NCI-H2227 (cell line): Measurements from ENCODE around the gene LTBP2.
"Not testable (repeated sequence)": the region's sequence is repeated elsewhere in the genome, so short reads cannot be mapped to it uniquely, and the experiment has no call there.

Experiments
- DNase-seq: peaks from one replicate; lab custom pipeline; 2025; ENCODE audit not compliant: unreplicated experiment; lab: John Stamatoyannopoulos, UW

LTBP2 gene

DNA sequence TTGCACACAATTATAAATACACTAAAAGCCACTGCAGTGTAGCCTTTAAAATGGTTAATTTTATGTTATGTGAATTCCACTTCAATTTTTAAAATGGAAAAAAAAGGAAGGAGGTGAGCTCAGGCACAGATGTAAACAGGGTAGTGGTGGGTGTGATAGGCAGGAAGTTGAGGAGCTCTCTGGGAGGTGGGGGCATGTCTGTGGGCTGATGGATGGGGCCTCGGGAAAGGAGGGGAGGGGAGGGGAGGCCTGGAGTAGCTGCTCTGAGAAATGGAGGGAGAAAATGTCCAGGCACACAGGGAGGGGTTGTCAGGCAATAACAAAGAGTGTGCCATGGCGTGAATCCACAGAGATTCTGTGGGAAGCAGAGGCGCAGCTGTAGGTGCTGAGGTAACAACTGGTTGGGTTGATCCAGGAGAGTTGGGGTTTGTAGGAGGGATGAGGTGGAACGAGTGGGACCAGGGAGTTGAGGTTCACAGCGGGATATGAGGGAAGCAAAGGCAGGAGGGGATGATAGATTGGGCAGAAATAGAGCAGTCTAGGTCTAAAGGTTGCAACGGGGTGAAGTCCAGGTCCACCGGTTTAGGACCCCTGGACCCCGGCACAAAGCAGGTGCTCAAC is 57.2 kb downstream of the LTBP2 start:
- DNase-seq, result no peak

DNA sequence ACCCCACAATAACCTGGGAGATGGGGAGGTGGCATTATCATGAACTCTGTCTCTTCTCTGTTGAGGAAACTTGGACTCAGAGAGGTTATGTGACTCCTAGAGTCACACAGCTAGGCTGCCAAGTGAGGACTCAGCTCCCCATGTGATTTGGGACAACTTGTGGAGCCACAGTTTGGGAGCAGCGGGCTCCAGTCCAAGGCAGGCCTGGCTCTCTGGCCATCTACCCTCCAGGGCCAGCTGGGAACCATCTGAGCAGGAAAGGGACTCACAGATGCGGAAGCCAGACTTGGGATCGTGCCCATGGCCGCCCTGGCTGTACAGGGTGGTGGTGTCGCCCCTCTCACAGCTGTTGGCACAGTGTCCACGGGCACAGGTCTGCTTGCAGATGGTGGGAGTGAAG is 59.4 kb downstream of the LTBP2 start:
- DNase-seq, result no peak

DNA sequence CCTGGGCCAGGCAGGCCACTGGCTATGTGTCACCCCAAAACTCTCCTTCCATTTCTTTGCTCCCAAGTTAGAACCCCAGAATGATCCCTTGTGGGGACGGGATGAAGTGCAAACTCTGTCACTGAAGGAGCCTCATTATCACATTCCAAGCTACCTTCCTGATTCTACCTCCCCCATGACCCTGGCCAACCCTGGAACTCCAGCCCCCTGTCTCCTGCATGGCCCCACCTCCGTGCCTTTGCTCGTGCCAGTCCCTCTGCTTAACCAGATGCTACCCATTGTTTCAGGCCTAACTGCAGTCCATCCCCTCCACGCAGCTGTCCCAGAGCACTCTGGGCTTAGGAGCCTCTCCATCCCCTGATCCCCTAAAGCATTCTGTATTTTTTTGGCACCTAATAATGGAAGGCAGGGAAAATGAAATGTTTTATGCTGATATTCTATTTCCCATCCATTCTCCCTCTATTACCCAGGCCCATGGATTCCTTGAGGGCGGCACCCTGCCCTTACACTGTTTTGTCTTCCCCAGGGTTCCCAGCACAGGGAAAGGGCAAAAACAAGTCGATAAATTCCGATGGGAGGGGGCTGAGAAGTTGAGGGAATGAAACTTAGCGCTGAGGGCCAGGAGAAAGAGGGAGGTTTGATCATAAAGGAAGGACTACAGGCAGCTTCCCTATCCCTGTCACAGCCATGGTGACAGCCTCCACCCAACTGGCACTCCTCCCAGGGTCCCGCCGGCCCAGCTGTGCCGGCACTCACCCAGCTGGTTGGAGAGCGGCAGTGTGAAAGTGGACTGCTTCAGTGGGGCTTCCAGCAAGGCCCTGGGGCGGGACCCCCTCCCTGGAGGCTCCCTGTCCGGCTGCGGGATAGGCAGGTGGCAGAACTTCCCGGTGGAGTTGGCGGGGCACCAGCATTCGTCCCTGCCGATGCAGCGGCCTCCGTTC is 60.3 kb downstream of the LTBP2 start:
- DNase-seq, result no peak

DNA sequence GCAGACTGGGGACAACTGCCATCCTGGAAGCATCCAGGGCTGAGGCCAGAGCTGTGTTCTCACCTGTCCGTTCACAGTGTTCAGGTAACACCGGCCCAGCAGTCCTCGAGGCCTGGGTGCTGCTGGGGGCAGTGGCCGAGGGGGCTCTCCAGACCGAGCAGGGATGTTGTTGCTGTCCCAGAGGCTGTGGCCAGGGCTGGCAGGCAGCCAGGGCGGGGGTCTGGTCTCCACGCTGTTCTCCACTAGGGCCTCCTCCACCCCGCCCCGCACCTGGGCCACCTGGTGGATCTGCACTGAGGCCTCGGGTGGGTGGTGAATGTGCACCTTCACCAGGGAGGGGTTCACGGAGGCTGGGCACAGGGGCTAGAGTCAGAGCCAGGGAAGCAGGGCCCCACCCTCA is 61.0 kb downstream of the LTBP2 start:
- no peak for DNase-seq

DNA sequence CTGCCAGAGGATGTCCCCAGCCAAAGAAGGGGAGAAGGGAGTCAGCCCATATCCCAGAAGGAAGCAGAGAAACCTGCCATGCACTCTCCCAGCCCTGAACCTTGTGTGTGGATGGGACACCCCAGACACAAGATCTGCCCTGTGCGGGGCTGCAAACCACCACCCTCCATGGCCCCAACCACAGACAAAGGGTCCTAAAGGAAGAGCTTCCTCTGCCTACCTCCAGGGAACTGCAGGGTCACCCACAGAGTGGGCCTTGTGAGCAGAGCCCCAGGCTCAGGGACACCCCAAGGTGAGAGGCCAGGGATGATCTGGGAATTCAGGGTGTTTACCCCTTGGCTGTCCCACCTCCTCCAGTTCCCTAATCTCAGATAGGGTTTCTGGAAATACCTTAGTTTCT is 62.0 kb downstream of the LTBP2 start:
- DNase-seq, result no peak

DNA sequence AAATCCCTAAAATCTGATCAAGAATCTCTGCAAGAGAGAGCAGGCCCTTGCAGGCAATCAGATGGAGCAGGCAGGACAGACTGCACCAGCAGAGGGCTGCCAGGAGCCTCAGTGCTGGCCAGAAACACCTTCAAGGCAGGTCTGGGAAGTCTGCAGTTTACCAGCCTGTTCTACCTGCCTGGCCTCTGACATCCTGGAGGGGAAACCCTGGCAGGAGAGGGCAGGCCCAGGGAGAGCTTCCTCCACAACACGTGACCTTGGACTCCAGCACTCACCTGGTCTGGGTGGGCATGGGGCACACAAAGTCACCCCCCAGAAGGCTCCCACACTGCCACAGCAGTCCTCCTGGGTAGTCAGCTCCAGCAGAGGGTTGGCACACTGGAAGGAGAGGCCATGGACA is 62.4 kb downstream of the LTBP2 start:
- DNase-seq, result no peak

DNA sequence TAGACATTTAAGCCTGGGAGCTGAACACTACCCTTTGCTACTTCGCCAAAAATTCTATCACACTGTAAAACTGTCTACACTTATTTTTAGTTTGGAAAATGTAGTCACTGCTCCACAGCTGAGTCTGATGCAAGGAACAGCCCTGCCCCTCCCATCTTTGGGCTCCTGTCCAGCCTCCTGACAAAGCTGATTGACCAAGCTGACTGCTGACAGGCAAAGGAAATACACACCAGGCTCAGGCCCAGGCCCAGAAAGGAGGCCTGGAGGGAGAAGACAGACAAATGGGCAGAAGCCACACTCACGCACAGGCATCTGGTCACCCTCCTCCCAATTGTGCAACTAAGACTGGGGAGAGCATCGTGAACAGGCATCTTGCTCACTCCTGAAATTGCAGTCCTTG is 63.2 kb downstream of the LTBP2 start:
- DNase-seq, result no peak

DNA sequence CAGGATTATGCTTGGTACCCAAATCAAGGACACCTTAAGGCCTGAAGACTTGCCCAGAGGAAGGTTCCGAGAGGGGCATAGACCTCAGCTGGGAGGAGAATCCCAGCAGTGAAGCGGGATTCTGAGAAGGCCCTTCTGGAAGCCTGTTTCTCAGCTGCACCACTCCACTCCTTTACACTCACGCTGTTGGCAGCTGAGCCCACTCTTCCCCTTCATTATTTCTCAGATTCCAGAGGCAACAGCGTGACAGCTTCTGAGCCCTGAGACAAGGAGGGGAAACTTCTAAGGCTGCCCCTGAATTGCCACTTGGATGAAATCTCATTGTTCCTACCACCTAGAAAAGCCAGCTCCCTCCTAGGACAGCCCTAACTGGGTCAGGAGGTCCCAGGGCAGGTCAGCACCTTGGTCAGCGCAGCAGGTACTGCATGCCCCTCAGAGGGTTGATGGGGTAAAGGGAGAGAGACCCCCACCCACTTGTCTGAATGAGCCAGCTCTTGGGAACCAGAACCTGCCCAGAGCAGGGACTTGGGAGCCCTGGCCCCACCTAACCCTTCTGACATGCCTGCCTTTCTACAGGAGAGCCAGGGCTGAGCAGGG is 64.6 kb downstream of the LTBP2 start:
- DNase-seq, result no peak

DNA sequence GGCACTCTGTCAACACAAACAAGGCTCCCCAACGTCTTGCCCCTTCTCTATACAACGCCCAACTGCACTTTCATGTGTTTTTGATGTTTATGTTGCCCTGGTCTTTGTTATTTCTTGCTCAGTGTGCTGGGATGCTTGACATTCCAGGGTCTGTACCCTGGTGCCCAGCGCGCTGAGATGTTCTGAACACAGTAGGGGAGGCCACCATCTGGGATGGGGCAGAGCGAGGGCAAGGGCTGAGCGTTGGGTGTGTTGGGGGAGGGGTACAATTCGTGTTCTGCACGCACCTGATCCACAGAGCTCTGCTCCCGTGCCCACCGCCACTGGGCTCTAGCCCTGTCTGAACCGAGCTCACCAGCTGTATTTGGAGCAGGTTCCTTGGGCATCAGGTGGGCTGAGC is 65.6 kb downstream of the LTBP2 start:
- no peak for DNase-seq

DNA sequence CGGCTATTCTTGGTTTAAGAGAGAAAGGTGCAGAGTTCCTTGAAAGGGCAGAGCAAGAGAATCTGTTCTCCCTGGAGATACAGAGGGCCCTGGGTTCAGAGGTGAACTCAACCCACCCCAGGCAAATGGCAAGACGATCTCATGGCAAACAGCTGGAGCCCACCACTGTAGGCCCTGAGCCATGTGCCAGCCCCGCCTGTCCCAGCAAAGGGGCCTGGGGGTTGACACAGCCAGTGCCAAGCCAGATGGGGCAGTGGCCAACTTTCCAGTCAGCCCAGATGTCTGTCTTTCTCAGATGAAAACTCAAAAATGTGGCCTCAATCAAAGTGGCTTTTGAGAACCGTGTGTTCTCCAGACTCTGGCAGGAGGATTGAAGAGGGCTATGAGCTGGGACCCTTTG is 66.7 kb downstream of the LTBP2 start:
- no peak for DNase-seq

DNA sequence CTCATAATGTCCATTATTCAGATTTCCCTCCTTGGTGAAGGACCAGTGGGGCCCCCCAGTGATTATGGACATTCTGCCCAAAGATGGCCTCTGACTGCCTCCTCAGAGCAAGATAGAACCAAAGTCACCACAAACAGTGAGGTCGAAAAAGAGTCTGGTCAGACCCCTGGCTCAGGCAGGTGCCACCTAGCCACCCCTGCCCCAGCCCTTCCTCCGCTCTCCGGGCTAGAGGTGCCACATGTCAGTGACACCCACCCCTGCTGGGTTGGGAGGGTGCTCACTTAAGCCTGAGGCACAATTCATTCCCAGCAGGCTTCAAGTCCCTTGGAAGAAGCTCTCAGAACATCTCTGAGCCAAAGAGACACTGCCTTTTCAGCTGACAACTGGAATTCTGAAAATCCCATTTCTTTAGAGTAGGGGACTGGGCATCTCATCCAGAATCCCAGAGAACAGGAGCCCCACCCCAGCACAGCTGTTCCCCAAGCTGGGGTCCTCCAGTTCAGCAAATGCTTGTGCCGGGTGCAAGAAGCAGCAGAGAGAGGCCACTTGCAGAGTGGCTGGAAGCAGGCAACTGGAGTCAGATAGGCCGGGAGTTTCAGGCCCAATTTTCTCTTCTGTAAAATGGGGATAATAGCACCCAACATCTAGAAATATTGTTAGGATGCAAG is 68.1 kb downstream of the LTBP2 start:
- no peak for DNase-seq

DNA sequence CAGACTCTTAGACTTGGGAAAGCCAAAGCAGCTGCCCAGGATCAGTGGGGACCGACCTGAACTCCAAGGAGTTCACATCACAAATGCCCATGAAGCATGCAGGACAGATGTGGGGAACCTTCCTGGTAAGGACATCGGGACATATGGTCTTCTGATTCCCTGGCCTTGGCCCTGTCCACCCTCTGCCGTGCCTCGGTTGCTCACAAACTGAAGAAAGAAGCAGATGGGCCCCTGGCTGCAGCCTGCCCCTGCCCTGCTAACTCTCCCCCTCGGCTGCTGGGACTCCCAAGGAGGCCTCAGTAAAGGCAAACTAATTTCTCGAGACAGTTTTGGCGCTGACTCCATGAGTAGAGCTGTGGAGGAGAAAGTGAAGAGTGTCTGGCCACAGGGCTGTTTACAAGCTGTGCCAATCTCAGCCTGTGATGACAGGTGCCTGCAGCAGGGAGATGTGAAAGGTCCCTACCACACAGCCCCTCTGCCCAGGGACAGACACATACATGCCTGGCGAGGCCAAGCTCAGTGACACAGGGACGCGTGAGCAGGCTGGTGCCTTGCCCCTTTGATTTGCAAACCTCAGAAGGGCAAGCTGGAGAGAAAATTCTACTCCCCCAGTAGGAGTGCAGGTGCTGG is 69.9 kb downstream of the LTBP2 start:
- no peak for DNase-seq

DNA sequence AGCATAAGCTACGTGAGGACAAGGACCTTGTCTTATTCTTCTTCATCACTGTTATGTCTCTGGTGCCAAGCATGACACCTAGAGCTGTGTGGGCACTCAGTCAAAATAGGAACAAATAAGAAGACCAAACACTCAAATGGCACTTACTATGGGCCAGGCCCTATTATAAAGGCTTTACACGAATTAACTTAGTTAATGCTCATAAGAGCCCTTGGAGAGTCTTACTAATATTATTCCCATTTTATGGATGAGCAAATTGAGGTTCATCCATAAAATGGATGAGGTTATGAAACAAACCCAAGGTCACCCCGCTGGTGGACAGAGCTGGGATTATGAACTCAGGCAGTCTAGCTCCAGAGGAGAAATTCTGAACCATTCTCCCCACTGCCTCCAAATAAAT is 70.8 kb downstream of the LTBP2 start:
- DNase-seq, result no peak

DNA sequence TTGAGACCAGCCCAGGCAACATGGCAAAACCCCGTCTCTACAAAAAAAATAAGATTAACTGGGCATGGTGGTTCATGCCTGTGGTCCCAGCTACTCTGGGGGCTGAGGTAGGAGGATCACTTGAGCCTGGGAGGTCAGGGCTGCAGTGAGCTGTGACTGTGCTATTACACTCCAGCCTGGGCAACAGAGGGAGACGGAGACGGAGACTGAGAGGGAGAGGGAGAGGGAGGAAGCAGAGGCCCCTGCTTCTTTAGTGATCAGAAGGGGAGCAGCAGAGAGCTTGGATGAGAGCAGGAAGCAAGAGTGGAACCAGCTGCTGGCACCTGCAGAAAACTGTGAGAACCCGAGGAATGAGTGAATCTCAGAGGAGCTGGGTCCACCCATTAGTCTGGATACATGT is 72.5 kb downstream of the LTBP2 start:
- no peak for DNase-seq

DNA sequence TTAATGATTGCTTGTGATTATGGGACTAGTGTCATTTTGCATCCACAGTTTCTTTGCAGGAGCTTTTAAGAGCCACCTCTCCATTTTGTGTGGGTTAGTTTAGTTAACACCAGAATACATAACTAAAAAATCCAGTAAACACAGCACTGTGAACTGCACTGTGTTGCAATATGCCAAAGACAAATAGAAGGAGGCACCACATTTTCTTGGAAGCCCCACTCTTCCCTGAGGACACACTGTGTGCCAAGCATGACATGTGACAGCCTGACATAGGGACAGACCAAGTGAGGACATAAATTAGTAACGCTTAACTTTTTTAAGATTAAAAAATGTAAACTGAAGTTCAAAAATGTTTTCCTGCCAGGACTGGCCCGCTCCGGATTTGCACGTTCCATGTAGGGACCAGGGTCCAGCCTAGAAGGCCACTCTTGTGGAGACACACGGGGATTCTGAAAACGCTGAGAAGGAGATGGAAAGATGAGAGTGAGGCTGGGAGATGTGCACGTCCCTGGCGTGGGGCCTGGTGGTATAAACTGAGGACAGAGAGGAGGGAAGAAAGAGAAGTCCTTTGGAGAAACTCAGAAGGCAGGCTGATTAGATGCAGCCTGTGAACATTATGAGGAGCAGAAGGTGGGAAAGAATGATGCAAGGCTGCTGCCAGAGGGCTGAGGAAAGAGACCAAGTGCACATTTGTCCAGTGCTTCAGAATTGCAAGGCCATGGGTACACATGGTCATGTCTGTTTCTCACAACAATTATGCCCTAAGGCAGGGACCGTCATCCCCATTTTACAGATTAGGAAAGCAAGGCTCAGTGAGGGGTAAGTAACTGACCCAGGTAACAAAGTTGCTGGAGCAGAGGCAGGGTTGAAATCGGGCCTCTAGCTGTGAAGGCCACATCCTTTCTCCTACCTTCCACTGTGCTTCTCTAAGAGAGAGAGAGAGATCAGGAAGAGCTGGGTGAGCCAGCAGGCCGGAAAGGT is 73.3 kb downstream of the LTBP2 start:
- no peak for DNase-seq

DNA sequence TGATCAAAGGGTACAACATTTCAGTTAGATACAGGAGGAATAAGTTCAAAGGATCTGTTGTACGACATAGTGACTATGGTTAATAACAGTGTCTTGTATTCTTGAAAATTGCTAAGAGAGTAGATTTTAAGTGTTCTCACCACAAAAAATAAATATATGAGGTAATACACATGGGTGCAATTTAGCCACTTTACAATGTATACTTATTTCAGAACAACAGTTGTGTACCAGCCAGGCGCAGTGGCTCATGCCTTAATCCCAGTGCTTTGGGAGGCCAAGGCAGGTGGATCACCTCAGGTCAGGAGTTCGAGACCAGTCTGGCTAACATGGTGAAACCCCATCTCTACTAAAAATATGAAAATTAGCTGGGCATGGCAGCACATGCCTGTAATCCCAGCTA is 75.7 kb downstream of the LTBP2 start:
- DNase-seq, result not testable (repeated sequence)

DNA sequence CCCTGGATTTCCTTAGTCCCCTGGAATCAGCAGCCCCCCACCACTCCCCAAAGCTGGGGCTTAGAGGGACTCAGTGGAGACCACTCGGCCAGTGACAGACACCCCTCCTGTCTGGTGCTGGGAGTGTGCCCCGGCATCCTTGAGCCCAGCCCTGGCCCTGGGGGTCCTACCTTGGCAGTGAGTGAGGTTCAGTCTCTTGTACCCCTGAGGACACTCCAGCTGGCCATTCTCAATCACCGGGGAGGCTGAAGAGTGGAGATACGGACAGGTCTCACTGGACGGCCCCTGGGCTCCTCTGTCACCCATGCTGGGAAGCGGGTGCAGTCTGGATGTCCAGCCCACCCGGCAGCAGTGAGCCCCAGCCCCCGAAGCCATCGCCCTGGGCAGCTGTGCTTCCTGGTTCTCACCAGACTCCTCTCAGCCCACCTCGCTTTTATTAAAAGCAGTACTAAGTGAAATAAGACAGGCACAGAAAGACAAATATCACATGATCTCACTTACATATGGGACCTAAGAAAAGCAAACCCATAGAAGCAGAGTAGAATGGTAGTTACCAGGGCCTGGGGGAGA is 76.2 kb downstream of the LTBP2 start:
- no peak for DNase-seq

DNA sequence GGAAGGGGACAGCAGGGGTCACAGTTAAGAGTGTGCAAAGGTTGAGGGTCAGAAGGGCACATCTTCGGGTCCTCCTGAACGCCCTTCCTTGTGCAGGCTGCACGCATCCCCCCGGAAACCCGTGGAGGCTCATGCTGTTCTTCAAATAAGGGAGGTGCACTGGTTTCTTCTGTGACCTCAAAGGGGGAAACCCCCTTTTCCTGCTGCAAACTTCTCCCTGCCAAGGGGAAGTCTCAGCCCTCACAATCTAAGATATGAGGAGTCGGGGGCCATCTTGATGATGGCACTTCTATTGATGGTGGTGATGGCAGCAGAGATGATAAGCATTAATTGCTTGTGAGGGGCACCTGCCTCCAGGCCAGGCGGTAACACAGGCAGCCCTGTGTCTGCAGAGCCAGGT is 78.5 kb downstream of the LTBP2 start:
- DNase-seq, result no peak

DNA sequence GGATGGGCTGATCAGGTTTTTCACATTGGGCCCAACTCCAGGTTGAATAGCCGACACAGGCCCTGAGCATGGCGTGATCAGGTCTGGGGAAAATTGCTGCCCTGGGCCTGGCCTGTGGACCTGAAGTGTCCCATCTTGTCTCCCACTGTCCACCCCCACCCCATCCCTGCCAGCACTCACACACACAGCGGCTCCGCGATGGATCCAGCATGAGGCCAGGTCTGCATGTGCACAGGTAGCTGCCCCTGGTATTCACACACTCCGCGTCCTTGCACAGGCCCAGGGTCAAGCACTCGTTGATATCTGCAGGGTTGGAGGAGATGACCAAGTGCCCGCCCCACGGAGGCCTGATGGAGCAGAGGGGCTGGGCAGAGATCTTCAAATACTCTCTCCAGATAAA is 79.8 kb downstream of the LTBP2 start:
- DNase-seq, result no peak

DNA sequence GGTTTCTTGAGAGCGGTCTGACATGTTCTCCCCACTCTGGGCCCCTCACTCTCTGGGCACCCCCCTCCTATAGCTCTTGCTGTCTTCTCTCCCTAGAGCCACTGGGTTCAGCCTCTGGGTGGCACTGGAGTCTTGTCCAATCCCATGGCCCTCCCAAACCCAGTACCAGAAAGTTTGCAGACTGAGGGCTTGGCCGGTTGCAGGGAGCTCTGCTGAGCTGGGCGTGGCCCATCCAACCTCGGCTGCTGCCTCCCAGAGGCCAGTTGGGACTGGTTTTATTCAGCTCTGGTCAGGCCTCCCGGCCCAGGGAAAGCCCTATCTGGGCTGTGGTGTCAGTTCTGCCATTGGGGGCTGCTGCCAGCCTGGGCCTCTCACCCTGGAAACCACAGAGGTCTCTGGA is 80.6 kb downstream of the LTBP2 start:
- no peak for DNase-seq
